HepG2 (cell line): ENCODE measurements around the gene PPP1CC. TPM values are rescaled to one million over a fixed set of nuclear protein-coding genes. Genes with fewer than 3 reads are reported as not detected.

Experiments used
- BCLAF1 ChIP-seq: fragments of 450-650 bp; IDR thresholded peaks from 2 replicates; pipeline ENCODE4 v1.6.1; 2017; ENCODE audit warnings: mild to moderate bottlenecking
- BRF2 ChIP-seq: sonication (generic); formaldehyde crosslinking; IDR thresholded peaks from 2 replicates; pipeline ENCODE4 v1.8.1; 2022; ENCODE audit warnings: mild to moderate bottlenecking, missing genetic modification reagents
- CHD4 ChIP-seq: fragments of 200-600 bp; sonication (generic); IDR thresholded peaks from 2 replicates; pipeline ENCODE4 v1.7.0; 2017; ENCODE audit warnings: mild to moderate bottlenecking, low read length, borderline replicate concordance
- E2F1 ChIP-seq: sonication (generic); formaldehyde crosslinking; IDR thresholded peaks from 2 replicates; pipeline ENCODE4 v1.5.0; 2020; ENCODE audit warnings: missing genetic modification reagents
- FOXK2 ChIP-seq: fragments of 450-650 bp; IDR thresholded peaks from 2 replicates; pipeline ENCODE4 v1.6.1; 2016
- FOXO1 ChIP-seq: sonication (generic); formaldehyde crosslinking; IDR thresholded peaks from 2 replicates; pipeline ENCODE4 v1.4.0; 2020; ENCODE audit warnings: missing genetic modification reagents
- HMGA1 ChIP-seq: sonication (generic); formaldehyde crosslinking; conservative IDR thresholded peaks from 2 replicates; pipeline ENCODE4 v1.4.0; 2020; ENCODE audit warnings: missing genetic modification reagents
- HOXA3 ChIP-seq: sonication (generic); formaldehyde crosslinking; IDR thresholded peaks from 2 replicates; pipeline ENCODE4 v1.5.0; 2020; ENCODE audit warnings: missing genetic modification reagents
- HOXA5 ChIP-seq: sonication (generic); formaldehyde crosslinking; IDR thresholded peaks from 2 replicates; pipeline ENCODE4 v1.4.0; 2020; ENCODE audit warnings: missing genetic modification reagents
- KAT8 ChIP-seq: IDR thresholded peaks from 2 replicates; pipeline ENCODE4 v1.6.1; 2016; ENCODE audit warnings: missing genetic modification reagents, missing compliant biosample characterization
- KDM4B ChIP-seq: sonication (generic); formaldehyde crosslinking; IDR thresholded peaks from 2 replicates; pipeline ENCODE4 v1.4.0; 2020; ENCODE audit warnings: missing genetic modification reagents
- KDM6A ChIP-seq: IDR thresholded peaks from 2 replicates; pipeline ENCODE4 v1.6.1; 2016; ENCODE audit warnings: low read depth
- MAFK ChIP-seq, 2 experiments: IDR thresholded peaks in 1 of 2; conservative IDR thresholded peaks in 1 of 2; 2 replicates each; pipeline ENCODE4 v1.6.1; 2011; ENCODE audit warnings: improper control_type of control experiment in 2 of 2, low read length in 2 of 2
- MBNL3 ChIP-seq: fragments of 250-450 bp; sonication (Bioruptor Pico); conservative IDR thresholded peaks from 2 replicates; pipeline ENCODE4 v1.8.0; 2022; ENCODE audit warnings: mild to moderate bottlenecking, inconsistent platforms
- MTA3 ChIP-seq: sonication (generic); formaldehyde crosslinking; IDR thresholded peaks from 2 replicates; pipeline ENCODE4 v1.4.0; 2020; ENCODE audit warnings: missing genetic modification reagents
- ONECUT2 ChIP-seq: sonication (generic); formaldehyde crosslinking; IDR thresholded peaks from 2 replicates; pipeline ENCODE4 v1.4.0; 2020; ENCODE audit warnings: missing genetic modification reagents
- RBM39 ChIP-seq: fragments of 200-400 bp; formaldehyde crosslinking; IDR thresholded peaks from one replicate; pipeline ENCODE4 v1.6.1; 2018; ENCODE audit warnings: antibody characterized with exemption, mild to moderate bottlenecking, low read depth, low read length; ENCODE audit not compliant: poor library complexity, severe bottlenecking
- RNF2 ChIP-seq: fragments of 450-650 bp; conservative IDR thresholded peaks from 2 replicates; pipeline ENCODE4 v1.6.1; 2016; ENCODE audit warnings: low read depth
- WIZ ChIP-seq: sonication (generic); formaldehyde crosslinking; IDR thresholded peaks from 2 replicates; pipeline ENCODE4 v1.5.1; 2020; ENCODE audit warnings: mild to moderate bottlenecking, missing genetic modification reagents
- ZKSCAN8 ChIP-seq: IDR thresholded peaks from 2 replicates; pipeline ENCODE4 v1.6.1; 2016; ENCODE audit warnings: borderline replicate concordance, missing genetic modification reagents, missing compliant biosample characterization
- ZNF275 ChIP-seq: sonication (generic); formaldehyde crosslinking; IDR thresholded peaks from 2 replicates; pipeline ENCODE4 v1.8.0; 2022; ENCODE audit warnings: missing genetic modification reagents, mild to moderate bottlenecking, inconsistent platforms, borderline replicate concordance
- ZNF790 ChIP-seq: sonication (generic); formaldehyde crosslinking; IDR thresholded peaks from 2 replicates; pipeline ENCODE4 v1.8.0; 2022; ENCODE audit warnings: missing genetic modification reagents, mild to moderate bottlenecking, borderline replicate concordance
- ZNF816 ChIP-seq: sonication (generic); formaldehyde crosslinking; IDR thresholded peaks from 2 replicates; pipeline ENCODE4 v1.8.0; 2022; ENCODE audit warnings: missing genetic modification reagents, mild to moderate bottlenecking, borderline replicate concordance
- ZNF841 ChIP-seq: sonication (generic); formaldehyde crosslinking; IDR thresholded peaks from 2 replicates; pipeline ENCODE4 v1.8.1; 2023; ENCODE audit warnings: missing genetic modification reagents, borderline replicate concordance
- polyA plus RNA-seq, 8 experiments: library from polyadenylated mRNA; depleted of rRNA in 3 of 8; stranded (reverse) in 7 of 8; unstranded in 1 of 8; fragments of >200 nt; fragmentation: Illumina TruSeq in 4 of 8; extraction: Trizol in 4 of 8; gene quantifications; 2 replicates each; pipeline versions ENCODE4 v1.2.1 to v1.2.3, GENCODE V29; 2011 to 2016; ENCODE audit warnings: low read depth in 4 of 8, missing spikeins in 1 of 8, mixed read lengths in 1 of 8; ENCODE audit not compliant: insufficient read depth in 1 of 8
- total RNA-seq, 5 experiments: library from RNA; depleted of rRNA; stranded (reverse); fragments of >200 nt; fragmentation: Illumina TruSeq; extraction: Trizol; gene quantifications; 2 replicates each; pipeline ENCODE4 v1.2.3, GENCODE V29; 2016; ENCODE audit warnings: low read depth in 1 of 5

The PPP1CC gene
- total and polyA plus RNA-seq, 2 of the 13 experiments (the other 11 are each of a cell fraction or from before 2014, with no cell fraction given), result 178 to 187 TPM

GRCh38 chr12:110698171-110698902, 44.4 kb downstream of the PPP1CC start (continued):
- TF ChIP-seq ZNF275 (CRISPR knock-in tag), result no peak
- no peak for TF ChIP-seq MBNL3 (CRISPR knock-in tag)
- no peak for TF ChIP-seq FOXK2
- no peak; the same call in 1 of the 2 replicates for TF ChIP-seq FOXO1 (CRISPR knock-in tag)
- TF ChIP-seq ZNF790 (CRISPR knock-in tag), result no peak
- TF ChIP-seq WIZ (CRISPR knock-in tag), result no peak
- peak in 1 of 2 experiments; percentile 8; a peak in 1 of 4 replicates for TF ChIP-seq MAFK (conservative IDR thresholded peaks at IDR 0.05 in 1 of 2, IDR thresholded peaks at IDR 0.05 in 1 of 2; ENCODE audit: low read length in 2 of 2)
- peak; percentile 38; the same call in 1 of the 2 replicates for TF ChIP-seq ZNF816 (CRISPR knock-in tag)
- TF ChIP-seq ONECUT2 (CRISPR knock-in tag), result no peak
- no peak for TF ChIP-seq BCLAF1
- TF ChIP-seq CHD4, result no peak
- TF ChIP-seq ZKSCAN8 (CRISPR knock-in tag), result no peak
- TF ChIP-seq E2F1 (CRISPR knock-in tag), result no peak
- TF ChIP-seq KDM6A (CRISPR knock-in tag), result no peak
- no peak for TF ChIP-seq MTA3 (CRISPR knock-in tag)
- no peak for TF ChIP-seq BRF2 (CRISPR knock-in tag)
- no peak for TF ChIP-seq RBM39
- TF ChIP-seq KAT8 (CRISPR knock-in tag), result peak; percentile 42; the same call in 1 of the 2 replicates
- no peak for TF ChIP-seq HOXA3
- TF ChIP-seq ZNF841 (CRISPR knock-in tag), result no peak
- TF ChIP-seq KDM4B (CRISPR knock-in tag), result no peak
- no peak for TF ChIP-seq HOXA5
- TF ChIP-seq HMGA1 (CRISPR knock-in tag), result no peak
- TF ChIP-seq RNF2, result 0 out of 2 replicates have a peak, but pooled peaks have one; percentile 37
